ENCODE measurements around the gene CKS1B. TPM values are rescaled to one million over a fixed set of nuclear protein-coding genes. Genes with fewer than 3 reads are reported as not detected.

The CKS1B gene
- total and polyA plus RNA-seq, 9 of the 15 experiments (the other 6 are each of a cell fraction or from before 2014, with no cell fraction given), result 215 to 1,103 (median 460) TPM

DNA sequence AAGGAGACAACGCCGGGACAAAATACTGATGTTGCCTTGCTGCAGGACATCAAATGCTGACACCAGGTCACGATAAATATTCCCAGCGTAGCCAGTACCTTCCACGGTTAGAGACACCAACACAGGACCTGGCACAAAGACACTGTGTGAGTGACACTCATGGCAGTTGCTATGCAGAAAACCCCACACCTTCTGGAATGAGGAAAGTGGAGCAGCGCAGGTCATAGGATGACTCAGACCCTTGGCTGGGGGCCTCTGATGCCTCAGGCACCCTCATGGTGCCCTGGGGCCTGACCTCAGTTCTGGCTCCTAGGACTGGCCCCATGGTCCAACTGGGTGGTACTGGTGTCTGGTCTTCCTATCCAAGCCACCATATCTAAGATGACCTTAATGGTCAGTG, 52.1 kb downstream of the CKS1B start (continued):
- no peak for TF ChIP-seq ZNF551 (CRISPR knock-in tag; IDR thresholded peaks at IDR 0.05)
- no peak for TF ChIP-seq SMARCC2 (IDR thresholded peaks at IDR 0.05; ENCODE audit: low read depth)
- TF ChIP-seq, protein P1, sequence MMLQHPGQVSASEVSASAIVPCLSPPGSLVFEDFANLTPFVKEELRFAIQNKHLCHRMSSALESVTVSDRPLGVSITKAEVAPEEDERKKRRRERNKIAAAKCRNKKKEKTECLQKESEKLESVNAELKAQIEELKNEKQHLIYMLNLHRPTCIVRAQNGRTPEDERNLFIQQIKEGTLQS (IDR thresholded peaks at IDR 0.05), result peak; percentile 73
- TF ChIP-seq, protein P1 (CRISPR knock-in tag; conservative IDR thresholded peaks at IDR 0.05), result no peak
- no peak for TF ChIP-seq RB1 (IDR thresholded peaks at IDR 0.05; ENCODE audit: low read depth)
- TF ChIP-seq MTF1 (CRISPR knock-in tag; IDR thresholded peaks at IDR 0.05; ENCODE audit: borderline replicate concordance), result no peak
- no peak for TF ChIP-seq ZNF76 (CRISPR knock-in tag; IDR thresholded peaks at IDR 0.05; ENCODE audit: borderline replicate concordance)
- no peak for TF ChIP-seq CXXC5 (CRISPR knock-in tag; IDR thresholded peaks at IDR 0.05)
- TF ChIP-seq NR3C1 (CRISPR knock-in tag; IDR thresholded peaks at IDR 0.05), result no peak
- TF ChIP-seq SIN3A (IDR thresholded peaks at IDR 0.05; ENCODE audit: borderline replicate concordance in 2 of 2, control insufficient read depth in 1 of 2, low read depth in 2 of 2, low read length in 2 of 2), result no peak
- TF ChIP-seq, protein P2, sequence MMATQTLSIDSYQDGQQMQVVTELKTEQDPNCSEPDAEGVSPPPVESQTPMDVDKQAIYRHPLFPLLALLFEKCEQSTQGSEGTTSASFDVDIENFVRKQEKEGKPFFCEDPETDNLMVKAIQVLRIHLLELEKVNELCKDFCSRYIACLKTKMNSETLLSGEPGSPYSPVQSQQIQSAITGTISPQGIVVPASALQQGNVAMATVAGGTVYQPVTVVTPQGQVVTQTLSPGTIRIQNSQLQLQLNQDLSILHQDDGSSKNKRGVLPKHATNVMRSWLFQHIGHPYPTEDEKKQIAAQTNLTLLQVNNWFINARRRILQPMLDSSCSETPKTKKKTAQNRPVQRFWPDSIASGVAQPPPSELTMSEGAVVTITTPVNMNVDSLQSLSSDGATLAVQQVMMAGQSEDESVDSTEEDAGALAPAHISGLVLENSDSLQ (IDR thresholded peaks at IDR 0.05), result peak; percentile 68
- TF ChIP-seq, protein P3, sequence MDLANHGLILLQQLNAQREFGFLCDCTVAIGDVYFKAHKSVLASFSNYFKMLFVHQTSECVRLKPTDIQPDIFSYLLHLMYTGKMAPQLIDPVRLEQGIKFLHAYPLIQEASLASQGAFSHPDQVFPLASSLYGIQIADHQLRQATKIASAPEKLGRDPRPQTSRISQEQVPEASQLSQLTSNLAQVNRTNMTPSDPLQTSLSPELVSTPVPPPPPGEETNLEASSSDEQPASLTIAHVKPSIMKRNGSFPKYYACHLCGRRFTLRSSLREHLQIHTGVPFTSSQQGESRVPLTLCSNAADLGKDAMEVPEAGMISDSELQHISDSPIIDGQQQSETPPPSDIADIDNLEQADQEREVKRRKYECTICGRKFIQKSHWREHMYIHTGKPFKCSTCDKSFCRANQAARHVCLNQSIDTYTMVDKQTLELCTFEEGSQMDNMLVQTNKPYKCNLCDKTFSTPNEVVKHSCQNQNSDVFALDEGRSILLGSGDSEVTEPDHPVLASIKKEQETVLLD (IDR thresholded peaks at IDR 0.05), result no peak
- TF ChIP-seq ARHGAP35 (IDR thresholded peaks at IDR 0.05; ENCODE audit: partially characterized antibody), result no peak
- TF ChIP-seq JUN (IDR thresholded peaks at IDR 0.05; ENCODE audit: borderline replicate concordance, low read depth, low read length), result 0 out of 2 replicates have a peak, but pooled peaks have one; percentile 16
- no peak for TF ChIP-seq JUN (CRISPR knock-in tag; IDR thresholded peaks at IDR 0.05; ENCODE audit: borderline replicate concordance)
- TF ChIP-seq, protein P4, sequence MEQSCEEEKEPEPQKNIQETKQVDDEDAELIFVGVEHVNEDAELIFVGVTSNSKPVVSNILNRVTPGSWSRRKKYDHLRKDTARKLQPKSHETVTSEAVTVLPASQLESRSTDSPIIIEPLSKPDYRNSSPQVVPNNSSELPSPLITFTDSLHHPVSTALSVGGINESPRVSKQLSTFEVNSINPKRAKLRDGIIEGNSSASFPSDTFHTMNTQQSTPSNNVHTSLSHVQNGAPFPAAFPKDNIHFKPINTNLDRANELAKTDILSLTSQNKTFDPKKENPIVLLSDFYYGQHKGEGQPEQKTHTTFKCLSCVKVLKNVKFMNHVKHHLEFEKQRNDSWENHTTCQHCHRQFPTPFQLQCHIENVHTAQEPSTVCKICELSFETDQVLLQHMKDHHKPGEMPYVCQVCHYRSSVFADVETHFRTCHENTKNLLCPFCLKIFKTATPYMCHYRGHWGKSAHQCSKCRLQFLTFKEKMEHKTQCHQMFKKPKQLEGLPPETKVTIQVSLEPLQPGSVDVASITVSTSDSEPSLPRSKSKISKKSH (CRISPR knock-in tag; IDR thresholded peaks at IDR 0.05), result no peak
- TF ChIP-seq JUND (IDR thresholded peaks at IDR 0.05; ENCODE audit: borderline replicate concordance, low read depth, low read length), result peak; percentile 68
- TF ChIP-seq JUND (tag; IDR thresholded peaks at IDR 0.05; ENCODE audit: borderline replicate concordance, low read depth, low read length), result peak; percentile 24; the same call in 1 of the 3 replicates
- no peak for TF ChIP-seq KAT8 (IDR thresholded peaks at IDR 0.05; ENCODE audit: low read depth)
- TF ChIP-seq ASH1L (IDR thresholded peaks at IDR 0.05; ENCODE audit: borderline replicate concordance, low read depth, partially characterized antibody), result no peak
- TF ChIP-seq PTTG1 (tag; IDR thresholded peaks at IDR 0.05; ENCODE audit: low read depth), result no peak
- peak; percentile 57; the same call in 1 of the 2 replicates for TF ChIP-seq FOSL1 (tag; conservative IDR thresholded peaks at IDR 0.05)
